Gastrocnemius medialis (tissue), 4 donors: ENCODE results near the gene ARRB1.

ENCODE experiments used
- CTCF ChIP-seq, 5 experiments: fragments of 450-650 bp in 3 of 5; fragments of 200-600 bp in 2 of 5; sonication (generic) in 2 of 5; IDR thresholded peaks in 4 of 5; conservative IDR thresholded peaks in 1 of 5; 1 replicate in 4 of 5; 2 replicates in 1 of 5; pipeline ENCODE4 v1.5.1; 2016 to 2019; ENCODE audit warnings: antibody characterized with exemption in 5 of 5, mild to moderate bottlenecking in 3 of 5, moderate library complexity in 3 of 5
- POLR2A ChIP-seq, 2 donors: fragments of 450-650 bp; IDR thresholded peaks; one replicate each; pipeline ENCODE4 v1.6.1; 2017; ENCODE audit warnings: antibody characterized with exemption in 2 of 2, mild to moderate bottlenecking in 2 of 2, moderate library complexity in 2 of 2

DNA sequence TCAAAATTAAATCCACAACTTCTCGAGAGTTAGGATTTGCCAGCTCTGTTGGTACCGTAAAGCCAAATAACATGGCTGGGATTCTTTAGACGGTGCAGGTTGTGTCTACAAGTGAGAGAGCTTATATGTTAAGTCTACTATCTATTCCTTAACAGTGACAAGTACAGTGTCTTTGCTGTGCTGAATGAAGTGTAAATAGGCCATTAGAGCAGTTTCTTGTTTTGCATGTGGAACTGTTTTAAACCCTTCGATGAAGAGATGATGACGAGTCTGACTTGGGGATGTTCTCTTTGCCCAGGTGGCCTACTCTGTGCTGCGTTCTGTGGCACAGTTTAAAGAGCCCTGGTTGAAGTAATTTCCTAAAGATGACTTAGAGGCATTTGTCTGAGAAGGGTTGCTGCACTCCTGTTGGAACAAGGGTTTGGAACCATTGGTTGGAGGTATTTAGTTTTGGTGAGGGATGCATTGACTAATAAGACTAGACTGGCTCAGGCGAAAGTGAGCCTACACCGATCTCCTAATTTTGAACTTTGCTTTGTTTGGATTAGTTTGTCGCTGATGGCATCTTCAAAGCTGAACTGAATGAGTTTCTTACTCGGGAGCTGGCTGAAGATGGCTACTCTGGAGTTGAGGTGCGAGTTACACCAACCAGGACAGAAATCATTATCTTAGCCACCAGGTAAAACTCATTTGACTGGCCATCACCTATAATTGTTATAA lies 48.8 kb upstream of the ARRB1 start:
- no peak for TF ChIP-seq CTCF (IDR thresholded peaks at IDR 0.05 in 4 of 5, conservative IDR thresholded peaks at IDR 0.05 in 1 of 5)
- TF ChIP-seq POLR2A (IDR thresholded peaks at IDR 0.05) = no peak
